Measurements from ENCODE around the gene RGR. TPM values are rescaled to one million over a fixed set of nuclear protein-coding genes. Genes with fewer than 3 reads are reported as not detected.

RGR gene
- total RNA-seq, 4 donors from 2014 or later, result 0.08 TPM; not detected in 3

DNA sequence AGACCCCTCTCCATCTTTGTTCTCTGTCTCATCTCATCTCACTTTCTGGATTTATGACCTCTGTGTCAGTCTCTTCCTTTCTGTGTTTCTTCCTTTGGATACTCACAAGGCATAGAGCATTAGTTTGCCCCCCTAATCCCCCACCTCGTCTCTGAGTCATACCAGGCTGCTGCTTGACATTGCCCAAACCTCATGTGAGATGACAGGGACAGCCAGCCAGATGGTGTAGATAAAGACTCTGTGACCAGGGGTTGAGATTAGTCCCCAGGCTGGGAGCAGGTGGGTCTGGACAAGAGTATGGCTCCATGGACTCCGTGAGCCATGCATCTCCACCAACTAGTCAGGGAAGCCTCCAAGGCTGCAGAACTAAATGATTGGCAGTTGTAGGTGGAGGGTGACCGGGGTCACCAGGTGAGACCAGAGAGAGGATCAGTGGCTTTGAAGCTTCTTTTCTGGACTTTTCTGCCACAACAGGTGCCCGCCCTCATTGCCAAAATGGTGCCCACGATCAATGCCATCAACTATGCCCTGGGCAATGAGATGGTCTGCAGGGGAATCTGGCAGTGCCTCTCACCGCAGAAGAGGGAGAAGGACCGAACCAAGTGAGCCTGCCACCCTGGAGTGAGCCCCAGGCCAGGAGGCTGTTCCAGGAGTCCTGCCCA, 13.3 kb downstream of the RGR start:
- TF ChIP-seq POLR2A (IDR thresholded peaks at IDR 0.05), result no peak
- TF ChIP-seq, protein P1, sequence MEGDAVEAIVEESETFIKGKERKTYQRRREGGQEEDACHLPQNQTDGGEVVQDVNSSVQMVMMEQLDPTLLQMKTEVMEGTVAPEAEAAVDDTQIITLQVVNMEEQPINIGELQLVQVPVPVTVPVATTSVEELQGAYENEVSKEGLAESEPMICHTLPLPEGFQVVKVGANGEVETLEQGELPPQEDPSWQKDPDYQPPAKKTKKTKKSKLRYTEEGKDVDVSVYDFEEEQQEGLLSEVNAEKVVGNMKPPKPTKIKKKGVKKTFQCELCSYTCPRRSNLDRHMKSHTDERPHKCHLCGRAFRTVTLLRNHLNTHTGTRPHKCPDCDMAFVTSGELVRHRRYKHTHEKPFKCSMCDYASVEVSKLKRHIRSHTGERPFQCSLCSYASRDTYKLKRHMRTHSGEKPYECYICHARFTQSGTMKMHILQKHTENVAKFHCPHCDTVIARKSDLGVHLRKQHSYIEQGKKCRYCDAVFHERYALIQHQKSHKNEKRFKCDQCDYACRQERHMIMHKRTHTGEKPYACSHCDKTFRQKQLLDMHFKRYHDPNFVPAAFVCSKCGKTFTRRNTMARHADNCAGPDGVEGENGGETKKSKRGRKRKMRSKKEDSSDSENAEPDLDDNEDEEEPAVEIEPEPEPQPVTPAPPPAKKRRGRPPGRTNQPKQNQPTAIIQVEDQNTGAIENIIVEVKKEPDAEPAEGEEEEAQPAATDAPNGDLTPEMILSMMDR (IDR thresholded peaks at IDR 0.05), result no peak
- DNase-seq (ENCODE audit: low spot score in 2 of 2), result peak in 1 of 2 donors; percentile 54
- intact Hi-C loops (cut with DNase I; ENCODE audit: low total_unique reads), result no loop called here
- no peak overlapping the region for H3K4me3 ChIP-seq (ENCODE audit: low read depth, poor library complexity, severe bottlenecking)
- 74 to 79% methylated on average over 4 to 7 of the region's 7 CpGs for WGBS, 2 donors

DNA sequence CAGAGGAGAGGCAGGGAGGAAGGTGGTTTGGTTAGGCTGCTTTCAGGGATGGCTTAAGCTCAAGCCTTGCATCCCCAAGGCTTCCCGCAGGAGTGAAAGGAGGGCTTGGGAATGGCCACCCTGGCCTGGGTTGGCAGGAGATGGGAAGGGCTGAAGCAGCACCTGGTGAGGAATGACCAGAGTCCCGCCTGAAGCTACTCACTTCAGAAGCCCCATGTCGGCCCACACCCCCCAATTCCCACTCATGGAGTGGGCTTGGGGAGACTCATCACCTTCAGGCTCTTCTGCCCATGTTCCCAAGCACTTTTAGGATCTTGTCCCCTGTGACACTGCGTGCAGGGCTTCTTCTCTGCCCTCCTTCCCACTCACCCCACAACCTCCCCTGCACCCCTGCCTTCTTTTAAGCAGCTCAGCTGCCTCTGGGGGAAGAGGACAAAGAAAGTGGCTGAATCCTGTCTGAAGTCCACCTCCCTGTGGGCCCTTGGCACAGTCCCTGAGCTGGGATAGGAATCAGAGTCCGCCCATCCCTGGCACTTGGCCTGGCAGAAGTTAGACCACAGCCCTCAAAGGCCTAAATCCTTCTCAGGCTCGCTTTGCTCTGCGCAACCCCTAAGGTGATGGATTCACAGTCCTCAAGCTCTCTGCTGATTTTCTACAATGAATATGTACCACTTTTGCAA, 16.5 kb downstream of the RGR start:
- peak in 1 of 2 donors; percentile 60 for DNase-seq (ENCODE audit: low spot score in 2 of 2)
- no peak overlapping the region for H3K4me3 ChIP-seq (ENCODE audit: low read depth, poor library complexity, severe bottlenecking)
- TF ChIP-seq, protein P1 (IDR thresholded peaks at IDR 0.05), result no peak
- no peak for TF ChIP-seq POLR2A (IDR thresholded peaks at IDR 0.05)
- intact Hi-C loops (cut with DNase I; ENCODE audit: low total_unique reads), result loop anchor here (5.0 to 10.0 kb wide), 2 partner anchors 113 to 276 kb away; no protein-coding TSS in a partner anchor
- WGBS, 2 donors, result 82 to 85% methylated on average over 7 of the region's 7 CpGs

DNA sequence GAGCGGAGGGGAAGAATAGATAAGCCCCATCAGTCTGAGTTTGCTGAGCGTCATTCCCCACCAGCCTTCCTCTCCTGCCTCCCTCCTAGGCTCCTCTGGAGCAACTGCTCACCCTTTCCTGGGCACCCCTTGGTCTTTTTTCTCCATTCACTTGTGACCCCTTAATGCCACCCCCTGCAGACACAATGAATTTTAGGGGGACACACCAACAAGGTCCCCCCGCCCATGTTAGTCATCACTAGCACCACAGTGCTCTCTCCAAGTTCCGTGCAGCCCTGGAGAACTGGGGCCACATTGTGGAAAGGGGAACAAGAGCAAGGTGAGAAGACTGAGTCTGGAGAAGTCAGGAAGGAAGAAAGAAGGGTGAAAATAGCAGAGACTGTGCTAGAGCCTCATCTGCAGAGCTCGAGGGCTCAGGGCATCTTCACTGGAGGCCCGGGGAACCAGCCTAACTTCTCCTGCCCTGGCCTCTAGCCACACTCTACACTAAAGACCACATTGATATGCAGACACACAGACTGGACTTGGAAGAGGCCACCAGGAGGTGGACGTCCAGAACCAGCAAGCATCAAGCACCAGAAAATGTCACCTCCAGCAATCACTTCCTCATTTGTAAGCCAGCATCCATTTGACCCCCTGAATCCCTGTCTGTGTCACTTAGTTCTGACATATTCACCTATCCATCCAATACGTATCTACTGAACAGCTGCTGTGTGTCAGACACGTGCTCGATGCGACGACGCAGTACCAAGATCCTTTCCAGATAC, 17.5 kb downstream of the RGR start:
- intact Hi-C loops (cut with DNase I; ENCODE audit: low total_unique reads), result loop anchor here (5.0 to 10.0 kb wide), 2 partner anchors 112 to 275 kb away; no protein-coding TSS in a partner anchor
- 77 to 80% methylated on average over 13 of the region's 13 CpGs for WGBS, 2 donors

DNA sequence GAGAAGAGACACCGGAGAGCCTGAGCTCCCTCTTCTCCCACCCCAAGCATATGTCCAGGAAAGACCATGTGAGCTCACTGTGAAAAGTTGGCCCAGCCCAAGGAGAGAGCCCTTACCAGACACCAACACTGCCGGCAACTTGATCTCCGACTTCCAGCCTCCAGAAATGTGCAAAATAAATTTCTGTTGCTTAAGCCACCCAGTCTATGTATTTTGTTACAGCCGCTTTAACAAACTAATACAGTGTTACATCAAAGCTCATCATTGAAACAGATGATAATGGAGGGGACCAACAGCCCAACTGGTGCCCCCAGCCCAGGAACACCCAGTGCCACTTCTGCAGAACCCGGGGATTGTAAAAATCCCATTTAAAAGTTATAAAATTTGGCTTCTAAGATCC, 18.9 kb downstream of the RGR start:
- TF ChIP-seq, protein P1 (IDR thresholded peaks at IDR 0.05), result no peak
- DNase-seq (ENCODE audit: low spot score in 2 of 2), result peak in 1 of 2 donors; percentile 31
- intact Hi-C loops (cut with DNase I; ENCODE audit: low total_unique reads), result loop anchor here (5.0 to 10.0 kb wide), 2 partner anchors 111 to 274 kb away; no protein-coding TSS in a partner anchor
- WGBS, 2 donors, result 78% methylated on average over 5 of the region's 5 CpGs
- H3K4me3 ChIP-seq (ENCODE audit: low read depth, poor library complexity, severe bottlenecking), result no peak overlapping the region

More for the DNA sequence above, 17.5 kb downstream of the RGR start:
- no peak overlapping the region for H3K4me3 ChIP-seq (ENCODE audit: low read depth, poor library complexity, severe bottlenecking)
- TF ChIP-seq, protein P1 (IDR thresholded peaks at IDR 0.05), result no peak
- no peak for TF ChIP-seq POLR2A (IDR thresholded peaks at IDR 0.05)
- DNase-seq (ENCODE audit: low spot score in 2 of 2), result peak in 1 of 2 donors; percentile 72

DNA sequence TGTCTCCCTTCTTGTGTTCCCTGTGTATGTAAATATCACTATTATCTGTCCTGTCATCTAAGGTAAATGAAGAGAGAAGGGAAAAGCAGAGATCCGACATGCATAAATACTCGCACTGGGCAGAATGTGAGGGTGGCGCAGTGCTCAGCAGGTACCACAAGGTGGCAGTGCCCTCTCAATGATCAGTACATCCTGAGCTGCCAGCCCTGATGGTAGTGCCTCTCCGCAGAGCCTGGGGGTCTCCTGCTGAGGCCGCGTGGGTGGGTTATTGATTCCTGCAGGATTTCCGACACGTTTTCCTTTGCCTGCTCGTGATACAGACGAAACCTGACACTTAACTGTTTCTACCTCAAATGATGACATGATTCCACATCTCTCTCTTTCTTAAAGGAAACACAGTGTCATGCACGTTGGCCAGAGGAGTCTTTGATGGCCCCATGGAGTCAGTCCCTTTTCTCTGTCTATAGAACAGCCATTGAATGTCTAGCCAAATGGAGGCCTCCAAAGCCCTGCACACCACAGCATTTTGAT, 19.8 kb downstream of the RGR start:
- TF ChIP-seq POLR2A (IDR thresholded peaks at IDR 0.05), result no peak
- TF ChIP-seq, protein P1 (IDR thresholded peaks at IDR 0.05), result peak in 1 of 3 donors; percentile 82
- 0 to 4% methylated on average over 11 of the region's 11 CpGs for WGBS, 2 donors
- intact Hi-C loops (cut with DNase I; ENCODE audit: low total_unique reads), result loop anchor here (5.0 to 10.0 kb wide), 2 partner anchors 110 to 273 kb away; no protein-coding TSS in a partner anchor
- H3K4me3 ChIP-seq (ENCODE audit: low read depth, poor library complexity, severe bottlenecking), result no peak overlapping the region
- peak; percentile 47 to 93 for DNase-seq (ENCODE audit: low spot score in 2 of 2)
